Caco-2 (cell line): ENCODE results near the gene COTL1. TPM values are rescaled to one million over a fixed set of nuclear protein-coding genes. Genes with fewer than 3 reads are reported as not detected.

ENCODE experiments used
- BruUV-seq: library from RNA; stranded (reverse); fragments of 400-500 nt; replicated peaks from 2 replicates; lab custom pipeline; 2021; lab: Mats Ljungman, UMichigan
- CTCF ChIA-PET: fragments of 300-600 bp; sonication (Branson Sonifier 250); formaldehyde crosslinking; loops from one replicate; lab custom pipeline; 2022; ENCODE audit warnings: antibody characterized with exemption; lab: Charles Lee
- POLR2A ChIA-PET: fragments of 300-600 bp; sonication (Branson Sonifier 250); formaldehyde crosslinking; loops from one replicate; lab custom pipeline; 2022; ENCODE audit warnings: antibody characterized with exemption; lab: Charles Lee
- DNase-seq, 2 experiments: peaks; one replicate each; pipeline versions ENCODE4 v3.0.0 to v3.0.0-alpha.2; 2020 to 2022
- H3K27me3 ChIP-seq: replicated peaks from 2 replicates; pipeline ENCODE4 v1.6.0; 2011; ENCODE audit warnings: low read length; ENCODE audit not compliant: control insufficient read depth, insufficient read depth
- H3K36me3 ChIP-seq: 2 replicates; pipeline ENCODE4 v1.5.1; 2011; ENCODE audit warnings: low read length; ENCODE audit not compliant: control insufficient read depth, insufficient read depth
- H3K4me1 ChIP-seq: fragments of 250-450 bp; sonication (Bioruptor Pico); 2 replicates; pipeline ENCODE4 v1.5.1; 2020; ENCODE audit warnings: mild to moderate bottlenecking
- H3K4me3 ChIP-seq: 2 replicates; pipeline ENCODE4 v1.5.1; 2011; ENCODE audit warnings: low read depth, mild to moderate bottlenecking, control low read depth, low read length
- H3K9me3 ChIP-seq: fragments of 250-450 bp; sonication (Bioruptor Pico); 2 replicates; pipeline ENCODE4 v1.5.1; 2020; ENCODE audit warnings: mild to moderate bottlenecking, moderate library complexity
- H3K27ac Mint-ChIP-seq: one replicate; pipeline ENCODE4 v1.8.0; 2022; ENCODE audit warnings: mixed read lengths; ENCODE audit not compliant: unreplicated experiment
- H3K27me3 Mint-ChIP-seq: one replicate; pipeline ENCODE4 v1.8.0; 2022; ENCODE audit warnings: mixed read lengths; ENCODE audit not compliant: insufficient read depth, unreplicated experiment
- H3K36me3 Mint-ChIP-seq: one replicate; pipeline ENCODE4 v1.8.0; 2022; ENCODE audit warnings: mild to moderate bottlenecking, mixed read lengths; ENCODE audit not compliant: insufficient read depth, unreplicated experiment
- H3K4me1 Mint-ChIP-seq: one replicate; pipeline ENCODE4 v1.8.0; 2022; ENCODE audit warnings: low read depth, mixed read lengths; ENCODE audit not compliant: unreplicated experiment
- H3K4me3 Mint-ChIP-seq: one replicate; pipeline ENCODE4 v1.8.0; 2022; ENCODE audit warnings: mild to moderate bottlenecking, moderate library complexity, mixed read lengths; ENCODE audit not compliant: unreplicated experiment
- H3K9me3 Mint-ChIP-seq: one replicate; pipeline ENCODE4 v1.8.0; 2022; ENCODE audit warnings: mixed read lengths; ENCODE audit not compliant: unreplicated experiment
- CTCF ChIP-seq, 2 experiments: fragments of 200-600 bp in 1 of 2; IDR thresholded peaks; 1 replicate in 1 of 2; 2 replicates in 1 of 2; pipeline versions ENCODE4 v1.5.1 to v1.8.0; 2011 to 2022; ENCODE audit warnings: antibody characterized with exemption in 1 of 2, control low read depth in 1 of 2, inconsistent platforms in 1 of 2, low read depth in 1 of 2, low read length in 1 of 2, mild to moderate bottlenecking in 1 of 2, moderate library complexity in 1 of 2; ENCODE audit not compliant: insufficient read depth in 1 of 2, severe bottlenecking in 1 of 2, unreplicated experiment in 1 of 2
- intact Hi-C: fragments of 100-400 bp; cut with micrococcal nuclease; formaldehyde crosslinking; loops from one replicate; pipeline ENCODE4 v1.10.0; 2022; ENCODE audit not compliant: unreplicated experiment
- total RNA-seq: library from RNA; stranded (reverse); gene quantifications from 2 replicates; pipeline ENCODE4 v1.2.3, GENCODE V29; 2022

The COTL1 gene
- total RNA-seq, 1 experiment from 2014 or later, result 434 TPM

- CTCF ChIA-PET, result interaction anchor here (0.7 kb wide), 1 partner anchor 82 kb away, joined by 3 read pairs; no protein-coding TSS in a partner anchor
- Histone ChIP-seq H3K4me3 (no peak overlapping the region), H3K9me3 (no peaks in the 10 kb centered on the region), H3K36me3 (no peaks in the 10 kb centered on the region; the same call in 1 of the 2 replicates), H3K4me1 (peaks cover 17% of the 10 kb centered on the region), H3K27me3 (no peaks in the 10 kb centered on the region)
- intact Hi-C loops, result no loop called here
- no peaks in the 10 kb centered on the region for H3K9me3 Mint-ChIP-seq
- BruUV-seq, result no TSS peak
- H3K27me3 Mint-ChIP-seq, result no peaks in the 10 kb centered on the region
- POLR2A ChIA-PET, result no interaction called here
- TF ChIP-seq CTCF (IDR thresholded peaks at IDR 0.05; ENCODE audit: insufficient read depth in 1 of 2, low read depth in 1 of 2, low read length in 1 of 2, severe bottlenecking in 1 of 2, unreplicated experiment in 1 of 2), result no peak
- H3K36me3 Mint-ChIP-seq, result peaks cover 69% of the 10 kb centered on the region
- no peak overlapping the region for H3K4me3 Mint-ChIP-seq
- DNase-seq, result no peak
- H3K4me1 Mint-ChIP-seq, result peaks cover 17% of the 10 kb centered on the region
- H3K27ac Mint-ChIP-seq, result no peak overlapping the region
Observed at GRCh38 chr16:84585467-84585866, 32.4 kb downstream of the COTL1 start.

GRCh38 chr16:84584678-84585077 is 33.2 kb downstream of the COTL1 start:
- H3K36me3 ChIP-seq, result no peaks in the 10 kb centered on the region; the same call in 1 of the 2 replicates
- no peak for TF ChIP-seq CTCF (IDR thresholded peaks at IDR 0.05; ENCODE audit: insufficient read depth in 1 of 2, low read depth in 1 of 2, low read length in 1 of 2, severe bottlenecking in 1 of 2, unreplicated experiment in 1 of 2)
- H3K4me3 ChIP-seq, result no peak overlapping the region
- no peaks in the 10 kb centered on the region for H3K9me3 Mint-ChIP-seq
- intact Hi-C loops, result no loop called here
- H3K27me3 Mint-ChIP-seq, result no peaks in the 10 kb centered on the region
- no peaks in the 10 kb centered on the region for H3K27me3 ChIP-seq
- H3K9me3 ChIP-seq, result no peaks in the 10 kb centered on the region
- no TSS peak for BruUV-seq
- H3K4me1 Mint-ChIP-seq, result peaks cover 17% of the 10 kb centered on the region
- no peak overlapping the region for H3K27ac Mint-ChIP-seq
- ChIA-PET POLR2A (no interaction called here), CTCF (no interaction called here)
- H3K36me3 Mint-ChIP-seq, result peaks cover 72% of the 10 kb centered on the region
- H3K4me3 Mint-ChIP-seq, result no peak overlapping the region
- DNase-seq, result no peak
- H3K4me1 ChIP-seq, result peaks cover 17% of the 10 kb centered on the region

- no peaks in the 10 kb centered on the region for H3K27me3 ChIP-seq
- Mint-ChIP-seq H3K27me3 (no peaks in the 10 kb centered on the region), H3K27ac (no peak overlapping the region), H3K9me3 (no peaks in the 10 kb centered on the region), H3K36me3 (peaks cover 67% of the 10 kb centered on the region), H3K4me3 (no peak overlapping the region), H3K4me1 (peaks cover 18% of the 10 kb centered on the region)
- no peak for DNase-seq
- no TSS peak for BruUV-seq
- TF ChIP-seq CTCF (IDR thresholded peaks at IDR 0.05; ENCODE audit: insufficient read depth in 1 of 2, low read depth in 1 of 2, low read length in 1 of 2, severe bottlenecking in 1 of 2, unreplicated experiment in 1 of 2), result no peak
- POLR2A ChIA-PET, result no interaction called here
- H3K4me1 ChIP-seq, result peaks cover 17% of the 10 kb centered on the region
- intact Hi-C loops, result no loop called here
- CTCF ChIA-PET, result interaction anchor here (1.2 kb wide), 1 partner anchor 24 kb away, joined by 4 read pairs; no protein-coding TSS in a partner anchor
- H3K4me3 ChIP-seq, result no peak overlapping the region
- H3K36me3 ChIP-seq, result no peaks in the 10 kb centered on the region; the same call in 1 of the 2 replicates
- H3K9me3 ChIP-seq, result no peaks in the 10 kb centered on the region
Observed at GRCh38 chr16:84583995-84584394, 33.9 kb downstream of the COTL1 start.
